Fibroblast of the conjunctiva (primary cell): Measurements from ENCODE around the gene XRCC1.
A peak's percentile ranks its signal among the peaks of the same experiment; 100 is the strongest.
"Not testable (repeated sequence)": the region's sequence is repeated elsewhere in the genome, so short reads cannot be mapped to it uniquely, and the experiment has no call there.

Experiments
- DNase-seq: peaks from one replicate; pipeline ENCODE4 v3.0.0-alpha.2; 2010; ENCODE audit warnings: low read depth

The XRCC1 gene

GRCh38 chr19:43545981-43546380 lies 29.3 kb downstream of the XRCC1 start:
- DNase-seq = no peak

- no peak for DNase-seq
These were observed 30.1 kb downstream of the XRCC1 start for GRCh38 chr19:43545276-43545675.

GRCh38 chr19:43544077-43544476 lies 31.2 kb downstream of the XRCC1 start:
- no peak for DNase-seq

GRCh38 chr19:43541920-43542650 lies 33.2 kb downstream of the XRCC1 start:
- DNase-seq = no peak

- no peak for DNase-seq
These were observed 34.9 kb downstream of the XRCC1 start for GRCh38 chr19:43540381-43540780.

GRCh38 chr19:43538922-43539321 lies 36.4 kb downstream of the XRCC1 start:
- DNase-seq = no peak

- DNase-seq = no peak
These were observed 40.2 kb downstream of the XRCC1 start for GRCh38 chr19:43534816-43535761.

- no peak for DNase-seq
These were observed 41.0 kb downstream of the XRCC1 start for GRCh38 chr19:43534305-43534815.

GRCh38 chr19:43533546-43534304 lies 41.6 kb downstream of the XRCC1 start:
- DNase-seq = peak; percentile 100

- peak; percentile 94 for DNase-seq
These were observed 42.3 kb downstream of the XRCC1 start, which contains the start of gene ZNF575 for GRCh38 chr19:43532962-43533545. ZNF575 (plus strand) TSS chr19:43533188; CDS start chr19:43534423, 1,235 bp downstream.

- no peak for DNase-seq
These were observed 42.8 kb downstream of the XRCC1 start for GRCh38 chr19:43532571-43532961.

GRCh38 chr19:43527860-43528622 lies 47.3 kb downstream of the XRCC1 start:
- DNase-seq = no peak

- no peak for DNase-seq
These were observed 48.2 kb downstream of the XRCC1 start, which contains the start of gene ETHE1 for GRCh38 chr19:43526884-43527859. ETHE1 (minus strand) TSS chr19:43527201; CDS start chr19:43527177, 24 bp downstream.

GRCh38 chr19:43525836-43526771 lies 49.2 kb downstream of the XRCC1 start:
- no peak for DNase-seq

GRCh38 chr19:43524922-43525835 lies 50.1 kb downstream of the XRCC1 start:
- DNase-seq = no peak

- DNase-seq = not testable (repeated sequence)
These were observed 51.6 kb downstream of the XRCC1 start for GRCh38 chr19:43523696-43524095.

- DNase-seq = no peak
These were observed 52.4 kb downstream of the XRCC1 start for GRCh38 chr19:43522929-43523328.
